HG02840 (cell line): ENCODE results near the gene STX4.
"Not testable (repeated sequence)": the region's sequence is repeated elsewhere in the genome, so short reads cannot be mapped to it uniquely, and the experiment has no call there.

Experiments used
- ATAC-seq: cut with Tn5 transposase; IDR thresholded peaks from one replicate; pipeline ENCODE4 v1.9.1; 2021; ENCODE audit warnings: mild to moderate bottlenecking, moderate library complexity, moderate number of reproducible peaks; ENCODE audit not compliant: unreplicated experiment, low FRiP score

STX4 gene

DNA sequence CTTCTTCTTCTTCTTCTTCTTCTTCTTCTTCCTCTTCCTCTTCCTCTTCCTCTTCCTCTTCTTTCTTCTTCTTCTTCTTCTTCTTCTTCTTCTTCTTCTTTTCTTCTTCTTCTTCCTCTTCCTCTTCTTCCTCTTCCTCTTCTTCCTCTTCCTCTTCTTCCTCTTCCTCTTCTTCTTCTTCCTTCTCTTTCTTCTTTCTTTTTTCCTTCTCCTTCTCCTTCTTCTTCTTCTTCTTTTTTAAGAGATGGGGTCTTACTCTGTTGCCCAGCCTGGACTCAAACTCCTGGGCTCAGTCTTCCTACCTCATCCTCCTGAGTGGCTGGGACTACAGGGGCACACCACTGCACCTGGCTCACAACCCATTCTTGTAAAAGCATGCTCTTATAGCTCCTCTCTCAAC is 20.1 kb upstream of the STX4 start:
- not testable (repeated sequence) for ATAC-seq

DNA sequence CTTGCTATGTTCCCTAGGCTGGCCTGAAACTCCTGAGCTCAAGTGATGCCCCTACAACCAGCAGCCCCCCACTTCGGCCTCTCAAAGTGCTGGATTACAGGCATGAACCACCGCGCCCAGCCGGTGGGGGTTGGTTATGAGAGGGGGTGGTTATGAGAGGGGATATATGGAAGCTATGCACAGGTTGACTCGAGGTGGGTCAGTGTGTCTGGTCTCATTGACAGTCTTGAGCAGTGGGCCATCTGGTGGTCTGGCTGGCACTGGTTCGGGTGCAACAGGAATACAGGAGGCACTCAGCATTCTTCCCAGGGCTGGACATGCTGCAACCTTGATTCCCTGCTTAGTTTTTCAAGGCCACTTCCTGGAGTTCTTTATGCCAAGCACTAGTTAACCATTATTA is 17.3 kb upstream of the STX4 start:
- ATAC-seq = no peak

DNA sequence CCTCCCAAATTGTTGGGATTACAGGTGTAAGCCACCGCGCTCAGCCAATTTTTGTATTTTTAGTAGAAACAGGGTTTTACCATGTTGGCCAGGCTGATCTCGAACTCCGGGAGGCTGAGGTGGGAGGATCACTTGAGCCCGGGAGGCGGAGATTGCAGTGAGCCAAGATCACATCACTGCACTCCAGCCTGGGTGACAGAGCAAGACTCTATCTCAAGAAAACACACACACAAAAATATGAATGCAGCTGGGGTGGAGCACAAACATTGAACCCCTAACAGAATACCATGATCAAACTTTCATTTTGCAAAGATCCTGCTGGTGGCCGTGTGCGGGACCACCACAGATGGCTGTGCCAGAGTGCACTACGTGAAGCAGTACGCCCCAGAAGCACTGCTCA is 15.6 kb upstream of the STX4 start:
- not testable (repeated sequence) for ATAC-seq

DNA sequence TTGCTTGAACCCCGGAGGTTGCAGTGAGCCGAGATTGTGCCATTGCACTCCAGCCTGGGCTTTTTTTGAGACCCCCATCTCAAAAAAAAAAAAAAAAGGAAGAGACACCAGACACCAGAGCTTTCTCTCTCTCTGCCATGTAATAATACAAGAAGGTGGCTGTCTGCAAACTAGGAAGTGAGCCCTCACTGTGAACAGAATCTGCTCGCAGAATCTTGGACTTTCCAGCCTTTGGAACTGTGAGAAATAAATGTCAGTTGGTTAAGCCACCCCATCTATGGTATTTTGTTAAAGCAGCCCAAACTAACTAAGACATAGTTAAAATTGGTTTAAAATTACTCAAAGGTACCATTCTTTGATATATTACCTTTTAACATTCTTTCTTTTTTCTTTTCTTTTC is 12.8 kb upstream of the STX4 start:
- no peak for ATAC-seq

DNA sequence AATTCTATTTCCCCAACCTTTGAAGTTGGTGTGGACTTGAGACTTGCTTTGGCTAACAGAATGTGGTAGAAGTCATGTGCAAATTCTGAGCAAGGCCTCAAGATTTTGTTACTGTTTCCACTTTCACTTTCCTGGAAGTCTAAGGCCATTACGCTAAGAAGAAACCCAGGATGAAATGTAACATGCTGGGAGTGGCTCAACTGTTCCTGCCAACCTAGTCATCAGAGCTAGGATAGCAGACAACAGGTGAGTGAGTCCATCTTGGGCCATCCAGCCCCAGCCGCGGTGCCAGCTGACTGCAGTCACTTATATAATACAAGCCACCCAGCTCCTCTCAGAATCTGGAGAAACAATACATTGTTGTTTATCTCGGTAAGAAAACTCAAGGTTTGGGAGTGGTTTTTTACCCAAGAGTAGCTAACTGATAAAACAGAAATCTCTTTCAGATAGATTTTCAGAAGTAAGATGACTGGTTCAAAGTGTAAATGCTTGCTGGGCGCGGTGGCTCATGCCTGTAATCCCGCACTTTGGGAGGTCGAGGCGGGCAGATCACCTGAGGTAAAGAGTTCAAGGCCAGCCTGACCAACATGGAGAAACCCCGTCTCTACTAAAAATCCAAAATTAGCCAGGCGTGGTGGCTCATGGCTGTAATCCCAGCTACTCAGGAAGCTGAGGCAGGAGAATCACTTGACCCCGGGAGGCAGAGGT is 10.7 kb upstream of the STX4 start:
- ATAC-seq = no peak

DNA sequence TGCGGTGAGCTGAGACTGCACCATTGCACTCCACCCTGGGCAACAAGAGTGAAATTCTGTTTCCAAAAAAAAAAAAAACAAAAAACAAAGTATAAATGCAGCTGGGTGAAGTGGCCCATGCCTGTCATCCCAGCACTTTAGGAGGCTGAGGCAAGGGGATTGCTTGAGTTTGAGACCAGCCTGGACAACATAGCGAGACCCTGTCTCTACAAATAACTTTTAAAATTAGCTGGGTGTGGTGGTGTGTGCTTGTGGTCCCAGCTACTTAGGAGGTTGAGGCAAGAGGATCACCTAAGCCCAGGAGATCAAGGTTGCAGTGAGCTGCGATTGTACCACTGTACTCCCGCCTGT is 10.1 kb upstream of the STX4 start:
- ATAC-seq = no peak

DNA sequence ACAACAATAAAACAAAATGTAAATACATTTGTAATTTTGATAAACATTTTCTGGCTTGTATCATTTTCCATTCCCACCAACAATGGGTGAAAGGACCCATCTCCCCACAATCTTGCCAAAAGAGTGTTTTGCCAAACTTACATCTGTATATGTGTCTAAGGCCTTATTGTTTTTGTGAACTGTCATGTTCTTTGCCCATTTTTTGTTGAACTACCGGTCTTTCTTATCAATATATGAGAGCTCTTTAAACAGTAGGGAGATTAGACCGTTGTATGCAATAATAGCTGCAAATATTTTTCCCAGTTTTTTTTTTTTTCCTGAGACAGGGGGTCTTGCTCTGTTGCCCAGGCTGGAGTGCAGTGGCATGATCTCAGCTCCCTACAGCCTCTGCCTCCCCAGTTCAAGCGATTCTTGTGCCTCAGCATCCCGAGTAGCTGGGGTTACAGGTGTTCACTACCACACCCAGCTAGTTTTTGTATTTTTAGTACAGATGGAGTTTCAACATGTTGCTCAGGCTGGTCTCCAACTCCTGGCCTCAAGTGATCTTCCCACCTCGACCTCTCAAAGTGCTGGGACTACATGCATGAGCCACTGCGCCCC is 9.6 kb upstream of the STX4 start:
- no peak for ATAC-seq

DNA sequence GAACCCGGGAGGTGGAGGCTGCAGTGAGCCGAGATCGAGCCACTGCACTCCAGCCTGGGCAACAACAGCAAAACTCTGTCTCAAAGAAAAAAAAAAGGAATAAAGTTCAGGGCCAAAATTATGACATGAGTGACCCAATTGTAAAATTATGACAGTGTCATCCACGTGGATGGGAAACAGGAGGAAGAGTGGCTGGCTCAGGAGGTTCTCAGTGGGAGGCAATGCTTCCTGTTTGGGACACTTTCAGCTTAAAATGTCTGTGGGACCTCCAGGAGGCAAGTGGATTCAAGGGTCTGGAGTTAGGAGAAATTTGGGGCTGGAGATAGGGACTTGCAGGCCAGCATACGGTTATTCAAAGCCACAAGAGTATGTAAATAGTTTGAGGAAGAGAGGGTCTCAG is 8.0 kb upstream of the STX4 start:
- ATAC-seq = no peak

DNA sequence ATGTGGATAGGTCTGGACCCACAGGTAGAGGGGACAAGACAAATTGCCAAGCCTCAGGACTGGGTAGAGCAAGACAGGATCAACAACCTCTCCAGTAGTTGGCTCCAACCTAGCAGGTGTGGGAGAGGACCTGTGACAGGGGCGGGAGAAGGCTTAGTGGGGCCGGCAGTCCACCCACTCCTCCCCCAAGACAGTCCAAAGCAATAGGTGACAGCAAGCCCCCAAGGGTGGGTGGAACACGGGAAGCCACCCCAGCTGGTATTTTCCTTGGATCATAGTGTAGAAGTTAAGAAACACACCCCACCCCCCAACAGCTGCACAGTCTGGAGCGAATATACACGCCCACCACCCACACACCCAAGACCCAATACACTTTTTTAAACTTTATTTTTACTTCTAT is 4.1 kb upstream of the STX4 start:
- no peak for ATAC-seq

DNA sequence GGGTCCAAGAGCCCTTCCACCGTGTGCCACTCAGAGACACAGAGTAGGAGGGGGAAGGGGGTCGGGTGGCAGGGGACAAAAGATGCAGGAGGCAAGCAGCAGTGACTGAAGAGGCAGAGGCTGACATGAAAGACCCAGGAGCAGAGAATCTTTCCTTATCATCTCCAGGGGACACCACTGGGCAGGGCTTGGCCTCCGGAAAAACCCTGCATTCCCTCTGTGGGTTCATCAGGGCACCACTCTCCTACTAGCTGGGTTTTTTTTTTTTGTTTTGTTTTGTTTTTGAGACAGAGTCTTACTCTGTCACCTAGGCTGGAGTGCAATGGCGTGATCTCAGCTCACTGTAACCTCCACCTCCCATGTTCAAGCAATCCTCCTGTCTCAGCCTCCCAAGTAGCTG is 2.1 kb upstream of the STX4 start:
- no peak for ATAC-seq

DNA sequence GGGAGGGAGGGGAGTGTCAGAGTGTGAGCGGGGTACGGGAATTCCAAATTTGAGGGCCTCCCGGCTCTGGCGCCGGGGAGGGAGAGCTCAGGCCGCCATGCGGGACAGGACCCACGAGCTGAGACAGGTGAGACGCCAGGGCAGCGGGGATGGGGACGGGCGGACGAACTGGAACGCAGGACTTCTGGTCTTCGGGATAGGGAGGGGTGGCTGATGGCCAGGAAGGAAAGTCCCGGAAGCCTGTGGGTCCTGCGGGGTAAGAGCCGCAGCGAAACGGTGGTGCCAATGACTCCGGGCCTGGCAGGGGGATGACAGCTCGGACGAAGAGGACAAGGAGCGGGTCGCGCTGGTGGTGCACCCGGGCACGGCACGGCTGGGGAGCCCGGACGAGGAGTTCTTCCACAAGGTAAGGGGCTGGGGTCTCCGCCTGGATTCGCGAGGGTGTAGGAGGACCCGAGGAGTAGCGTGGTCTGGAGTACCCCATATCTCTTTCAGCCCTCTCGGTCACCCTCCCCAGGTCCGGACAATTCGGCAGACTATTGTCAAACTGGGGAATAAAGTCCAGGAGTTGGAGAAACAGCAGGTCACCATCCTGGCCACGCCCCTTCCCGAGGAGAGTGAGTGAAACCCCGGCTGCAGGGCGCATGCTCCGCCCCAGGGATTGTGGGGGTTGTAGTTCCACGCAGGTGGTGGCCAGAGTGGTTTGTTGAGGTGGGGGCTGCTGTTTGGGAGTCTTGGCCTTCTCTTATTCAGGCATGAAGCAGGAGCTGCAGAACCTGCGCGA is 543 bp downstream of the STX4 start:
- peak; percentile 37 for ATAC-seq

DNA sequence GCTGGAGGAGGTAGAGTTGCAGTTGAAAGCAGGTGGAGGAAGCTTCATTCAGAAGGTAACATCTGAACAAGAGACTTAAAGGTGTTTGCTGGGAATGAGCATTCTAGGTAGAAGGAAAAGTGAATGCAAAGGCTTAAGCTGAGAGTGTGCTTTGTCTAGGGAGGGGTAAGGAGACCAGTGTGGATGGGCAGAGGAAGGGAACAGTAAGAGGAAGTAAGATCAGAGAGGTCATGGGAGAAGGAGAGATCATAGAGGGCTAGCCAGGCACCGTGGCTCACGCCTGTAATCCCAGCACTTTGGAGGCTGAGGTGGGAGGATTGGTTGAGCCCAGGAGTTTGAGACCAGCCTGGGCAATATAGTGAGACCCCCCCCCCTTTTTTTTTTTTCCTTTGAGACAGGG is 3.3 kb downstream of the STX4 start:
- no peak for ATAC-seq

DNA sequence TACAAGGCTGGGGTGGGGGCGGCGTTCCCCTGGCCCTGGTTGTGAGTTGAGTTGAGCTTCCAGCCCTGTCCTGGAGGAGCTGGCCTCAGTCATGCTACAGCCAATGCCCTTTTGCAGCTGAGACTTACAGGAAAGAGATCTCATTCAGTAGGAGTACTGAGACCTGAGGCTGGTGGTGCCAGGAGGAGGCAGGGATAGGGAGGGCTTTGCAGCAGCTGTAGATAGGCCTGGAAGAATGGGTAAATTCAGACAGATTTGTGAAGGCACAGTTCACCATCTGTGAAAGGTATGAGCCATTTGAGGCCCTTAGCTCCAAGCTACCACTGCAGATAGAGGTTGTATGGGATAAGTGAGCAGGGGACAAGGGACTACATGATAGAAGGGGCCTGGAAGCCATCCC is 5.6 kb downstream of the STX4 start:
- ATAC-seq = no peak

DNA sequence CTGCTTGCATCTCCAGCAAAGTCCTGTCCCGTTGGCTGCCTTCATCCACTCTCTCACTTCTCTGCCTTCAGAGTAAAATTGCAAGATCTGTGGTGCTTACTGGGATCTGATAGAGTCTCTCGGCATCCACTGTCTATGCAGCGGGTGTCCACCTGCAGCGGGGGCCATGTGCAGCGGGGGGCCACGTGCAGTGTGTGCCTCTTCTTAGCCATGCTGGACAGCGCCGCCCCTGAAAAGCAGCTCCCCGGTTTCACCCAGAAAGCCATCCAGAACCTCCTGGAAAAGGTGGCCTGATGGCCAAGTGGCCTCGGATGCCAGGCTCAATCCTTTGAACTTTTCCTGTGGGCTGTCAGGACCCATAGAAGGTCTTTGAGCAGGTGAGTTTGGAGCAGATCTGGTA is 9.5 kb downstream of the STX4 start:
- no peak for ATAC-seq

DNA sequence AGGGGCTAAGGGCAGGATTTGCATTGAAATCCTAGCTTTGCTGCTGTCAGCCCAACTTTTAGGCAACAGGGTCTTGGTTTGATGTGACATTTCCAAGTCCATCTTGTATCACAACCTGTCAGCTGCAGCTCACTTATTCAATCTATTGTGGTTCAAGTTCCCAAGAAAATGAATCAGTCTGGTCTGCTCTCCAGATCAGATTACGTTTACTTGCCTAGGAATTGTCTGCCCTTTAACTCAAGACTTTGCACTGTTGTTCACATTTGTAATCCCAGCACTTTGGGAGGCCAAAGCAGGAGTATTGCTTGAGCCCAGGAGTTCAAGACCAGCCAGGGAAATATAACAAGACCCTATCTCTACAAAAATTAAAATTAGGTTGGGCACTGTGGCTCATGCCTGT is 10.0 kb downstream of the STX4 start:
- ATAC-seq = no peak

DNA sequence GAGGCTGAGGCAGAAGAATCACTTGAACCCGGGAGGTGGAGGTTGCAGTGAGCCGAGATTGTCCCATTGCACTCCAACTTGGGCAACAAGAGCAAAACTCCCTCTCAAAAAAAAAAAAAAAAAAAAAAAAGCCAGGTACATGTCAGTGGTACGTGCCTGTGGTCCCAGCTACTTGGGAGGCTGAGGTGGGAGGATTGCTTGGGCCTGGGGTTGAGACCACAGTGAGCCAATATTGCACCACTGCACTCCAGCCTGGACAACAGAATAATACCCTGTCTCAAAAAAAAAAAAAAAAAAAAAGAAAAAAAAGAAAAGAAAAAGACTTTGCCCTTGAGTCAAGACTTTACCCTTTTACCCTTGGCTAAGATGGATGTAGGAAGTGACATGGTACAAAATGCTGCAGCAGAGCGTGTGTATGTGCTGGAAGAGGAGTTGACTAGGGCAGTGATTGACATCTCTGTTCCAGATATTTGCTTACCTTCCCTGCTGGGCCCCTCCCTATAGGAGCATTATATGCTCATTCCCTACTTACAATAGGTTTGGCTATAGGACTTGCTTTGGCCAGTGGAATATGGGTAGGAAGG is 10.6 kb downstream of the STX4 start:
- ATAC-seq = no peak

DNA sequence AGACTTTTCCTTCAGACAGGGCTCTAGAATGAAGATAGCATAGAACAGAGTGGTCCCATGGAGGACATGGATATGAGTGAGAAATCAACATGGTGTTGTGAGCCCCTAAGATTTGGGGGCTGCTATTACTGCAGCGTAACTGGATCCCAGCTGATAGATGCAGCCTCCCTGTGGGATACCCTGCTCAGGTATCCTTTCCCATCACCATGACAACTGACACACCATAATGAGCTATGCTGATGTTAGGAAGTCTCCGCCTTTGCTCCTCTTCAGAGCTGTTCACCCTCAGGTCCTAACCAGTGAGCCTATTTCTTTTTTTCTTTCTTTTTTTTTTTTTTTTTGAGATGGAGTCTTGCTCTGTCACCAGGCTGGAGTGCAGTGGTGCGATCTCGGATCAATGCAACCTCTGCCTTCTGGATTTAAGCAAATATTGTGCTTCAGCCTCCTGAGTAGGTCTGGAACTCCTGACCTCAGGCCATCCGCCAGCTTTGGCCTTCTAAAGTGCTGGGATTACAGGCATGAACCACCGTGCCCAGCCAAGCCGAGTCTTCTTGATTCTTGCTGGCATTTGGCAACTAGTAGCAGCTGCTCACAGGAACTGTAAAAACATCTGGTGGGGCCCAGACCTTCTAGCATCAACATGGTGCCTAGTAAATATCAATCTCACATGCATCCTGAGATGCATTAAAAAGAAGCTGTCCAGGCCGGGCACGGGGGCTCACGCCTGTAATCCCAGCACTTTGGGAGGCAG is 17.1 kb downstream of the STX4 start:
- ATAC-seq = no peak

DNA sequence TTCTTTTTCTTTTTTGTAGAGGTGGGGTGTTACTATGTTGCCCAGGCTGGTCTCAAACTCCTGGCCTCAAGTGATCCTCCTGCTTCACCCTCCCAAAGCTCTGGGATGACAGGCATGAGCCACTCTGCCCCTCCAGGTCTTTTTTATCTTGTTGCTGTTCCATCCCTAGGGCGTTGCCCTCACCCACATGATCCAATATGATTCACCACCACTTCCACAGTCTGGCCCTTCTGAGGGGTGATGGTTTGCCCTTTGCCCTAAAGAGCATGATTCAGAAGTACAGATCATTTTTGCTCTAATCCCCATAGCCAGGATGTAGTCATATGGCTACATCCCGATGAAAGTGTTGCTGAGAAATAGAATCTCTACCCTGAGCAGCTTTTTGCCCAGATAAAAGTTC is 18.8 kb downstream of the STX4 start:
- ATAC-seq = no peak

DNA sequence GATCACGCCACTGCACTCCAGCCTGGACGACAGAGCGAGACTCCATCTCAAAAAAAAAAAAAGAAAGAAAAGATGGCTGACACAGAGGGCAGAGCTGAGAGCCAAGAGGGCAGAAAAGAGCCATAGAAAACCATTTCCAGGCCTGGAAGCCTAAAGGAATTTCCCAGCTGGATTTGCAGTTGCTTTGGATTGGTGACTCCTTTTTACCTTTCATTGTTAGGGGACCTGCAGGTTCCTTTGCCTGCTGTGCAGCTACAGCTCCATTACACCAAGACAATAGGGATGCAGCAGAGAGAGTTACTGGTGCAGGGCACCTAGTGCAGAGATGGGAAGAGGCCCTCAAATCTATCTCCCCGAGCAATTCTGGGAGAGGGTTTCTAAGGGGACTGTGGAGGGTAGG is 22.3 kb downstream of the STX4 start:
- no peak for ATAC-seq

DNA sequence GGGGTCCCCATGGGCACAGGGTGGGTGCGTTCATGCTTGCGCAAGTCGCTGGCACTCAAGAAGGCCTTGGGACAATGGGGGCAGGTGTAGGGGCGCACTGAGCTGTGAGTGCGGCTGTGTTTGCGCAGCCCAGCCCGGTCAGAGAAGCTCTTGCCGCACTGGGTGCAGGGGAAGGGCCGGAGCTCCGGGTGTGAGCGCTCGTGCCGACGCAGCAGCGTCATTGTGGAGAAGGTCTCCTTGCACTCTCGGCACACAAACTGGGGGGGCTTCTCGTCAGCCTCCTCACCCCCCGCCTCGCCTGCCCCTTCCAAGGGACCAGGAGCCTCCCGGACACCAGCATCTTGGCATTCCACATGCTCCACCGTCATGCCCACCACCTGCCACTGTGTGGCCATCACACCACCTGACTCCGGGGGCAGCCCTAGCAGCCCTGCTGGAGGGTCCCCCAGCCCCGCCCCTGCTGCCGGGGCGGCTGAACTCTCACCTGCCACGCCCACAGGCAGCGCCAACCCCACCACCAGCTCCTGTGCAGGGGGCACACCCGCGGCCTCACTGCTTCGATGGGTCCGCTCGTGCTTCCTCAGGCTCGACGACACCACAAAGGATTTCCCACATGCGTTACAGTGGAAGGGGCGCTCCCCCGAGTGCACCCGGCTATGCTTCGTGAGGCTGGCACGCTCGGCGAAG is 27.9 kb downstream of the STX4 start:
- ATAC-seq = no peak
